Stomach (tissue), 4 donors: ENCODE results near the gene RNASET2.

ENCODE experiments used
- EP300 ChIP-seq: sonication (generic); formaldehyde crosslinking; IDR thresholded peaks from one replicate; pipeline ENCODE4 v1.6.1; 2017; ENCODE audit warnings: antibody characterized with exemption
- POLR2AphosphoS5 ChIP-seq, 3 donors: sonication (generic); formaldehyde crosslinking; IDR thresholded peaks; one replicate each; pipeline ENCODE4 v1.6.1; 2016; ENCODE audit warnings: antibody characterized with exemption in 3 of 3
- TF ChIP-seq, protein P1 (sequence below), 7 experiments: fragments of 450-650 bp in 4 of 7; fragments of 200-600 bp in 3 of 7; sonication (generic) in 3 of 7; IDR thresholded peaks; one replicate each; pipeline ENCODE4 v1.5.1; 2016 to 2019; ENCODE audit warnings: antibody characterized with exemption in 7 of 7, control low read depth in 2 of 7, mild to moderate bottlenecking in 1 of 7

DNA sequence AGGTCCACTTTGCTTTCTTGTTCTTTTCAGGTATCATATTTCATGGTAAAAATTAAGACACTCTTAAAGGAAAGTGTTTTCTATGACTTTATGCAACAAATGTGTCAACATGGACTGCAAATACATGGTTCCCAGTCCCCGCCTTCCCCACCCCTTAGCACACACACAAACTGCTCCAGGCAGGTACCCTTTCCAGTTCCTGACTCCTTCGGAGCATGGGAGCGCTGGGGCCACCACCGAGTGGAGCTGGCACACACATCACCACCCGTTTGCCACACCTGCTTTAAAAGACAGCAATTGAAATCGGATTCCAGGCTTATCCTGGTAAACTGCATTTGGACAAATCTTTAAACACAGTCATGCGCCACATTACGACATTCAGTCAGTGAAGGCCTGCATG is 22.2 kb downstream of the RNASET2 start:
- TF ChIP-seq, protein P1, sequence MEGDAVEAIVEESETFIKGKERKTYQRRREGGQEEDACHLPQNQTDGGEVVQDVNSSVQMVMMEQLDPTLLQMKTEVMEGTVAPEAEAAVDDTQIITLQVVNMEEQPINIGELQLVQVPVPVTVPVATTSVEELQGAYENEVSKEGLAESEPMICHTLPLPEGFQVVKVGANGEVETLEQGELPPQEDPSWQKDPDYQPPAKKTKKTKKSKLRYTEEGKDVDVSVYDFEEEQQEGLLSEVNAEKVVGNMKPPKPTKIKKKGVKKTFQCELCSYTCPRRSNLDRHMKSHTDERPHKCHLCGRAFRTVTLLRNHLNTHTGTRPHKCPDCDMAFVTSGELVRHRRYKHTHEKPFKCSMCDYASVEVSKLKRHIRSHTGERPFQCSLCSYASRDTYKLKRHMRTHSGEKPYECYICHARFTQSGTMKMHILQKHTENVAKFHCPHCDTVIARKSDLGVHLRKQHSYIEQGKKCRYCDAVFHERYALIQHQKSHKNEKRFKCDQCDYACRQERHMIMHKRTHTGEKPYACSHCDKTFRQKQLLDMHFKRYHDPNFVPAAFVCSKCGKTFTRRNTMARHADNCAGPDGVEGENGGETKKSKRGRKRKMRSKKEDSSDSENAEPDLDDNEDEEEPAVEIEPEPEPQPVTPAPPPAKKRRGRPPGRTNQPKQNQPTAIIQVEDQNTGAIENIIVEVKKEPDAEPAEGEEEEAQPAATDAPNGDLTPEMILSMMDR (IDR thresholded peaks at IDR 0.05): no peak
- TF ChIP-seq EP300 (no peak), POLR2AphosphoS5 (IDR thresholded peaks at IDR 0.05) (no peak)
